Spinal cord (tissue), 10 donors: Measurements from ENCODE around the gene RRAD. TPM values are rescaled to one million over a fixed set of nuclear protein-coding genes. Genes with fewer than 3 reads are reported as not detected.

Experiments
- DNase-seq, 6 donors: peaks; one replicate each; pipeline versions ENCODE4 v3.0.0 to v3.0.0-alpha.2; 2013 to 2015; ENCODE audit warnings: low spot score in 6 of 6, low read depth in 4 of 6
- H3K27ac ChIP-seq: one replicate; pipeline ENCODE4 v1.5.1; 2013; ENCODE audit warnings: low read depth, low read length, control low read depth
- H3K27me3 ChIP-seq: one replicate; pipeline ENCODE4 v1.6.1; 2013; ENCODE audit warnings: low read length; ENCODE audit not compliant: control insufficient read depth, insufficient read depth
- H3K36me3 ChIP-seq: one replicate; pipeline ENCODE4 v1.6.1; 2013; ENCODE audit warnings: low read length; ENCODE audit not compliant: control insufficient read depth, insufficient read depth
- H3K4me1 ChIP-seq: one replicate; pipeline ENCODE4 v1.6.1; 2013; ENCODE audit warnings: low read length; ENCODE audit not compliant: control insufficient read depth, insufficient read depth
- H3K4me3 ChIP-seq: one replicate; pipeline ENCODE4 v1.5.1; 2013; ENCODE audit warnings: low read depth, low read length, control low read depth
- H3K9me3 ChIP-seq: one replicate; pipeline ENCODE4 v1.6.1; 2013; ENCODE audit warnings: low read length; ENCODE audit not compliant: control insufficient read depth, insufficient read depth
- WGBS: methylation state at CpG from one replicate; pipeline ENCODE4 v1.1.5; 2013; ENCODE audit warnings: missing lambda C conversion rate; ENCODE audit not compliant: insufficient coverage; 5-methylcytosine and 5-hydroxymethylcytosine counted together
- polyA plus RNA-seq, 2 donors: library from polyadenylated mRNA; unstranded; fragments of 120-200 nt; gene quantifications; one replicate each; pipeline ENCODE4 v1.2.1, GENCODE V29; 2013; ENCODE audit not compliant: insufficient read length in 2 of 2
- total RNA-seq, 2 donors: library from RNA; depleted of rRNA in 1 of 2; stranded (reverse); fragments of 120-200 nt in 1 of 2; fragments of >200 nt in 1 of 2; gene quantifications; one replicate each; pipeline versions ENCODE4 v1.2.3 to v1.2.4, GENCODE V29; 2013 to 2014
- donor health status: healthy.

RRAD gene
- total and polyA plus RNA-seq, 4 donors, result 1.3 to 6.0 (median 2.1) TPM

DNA sequence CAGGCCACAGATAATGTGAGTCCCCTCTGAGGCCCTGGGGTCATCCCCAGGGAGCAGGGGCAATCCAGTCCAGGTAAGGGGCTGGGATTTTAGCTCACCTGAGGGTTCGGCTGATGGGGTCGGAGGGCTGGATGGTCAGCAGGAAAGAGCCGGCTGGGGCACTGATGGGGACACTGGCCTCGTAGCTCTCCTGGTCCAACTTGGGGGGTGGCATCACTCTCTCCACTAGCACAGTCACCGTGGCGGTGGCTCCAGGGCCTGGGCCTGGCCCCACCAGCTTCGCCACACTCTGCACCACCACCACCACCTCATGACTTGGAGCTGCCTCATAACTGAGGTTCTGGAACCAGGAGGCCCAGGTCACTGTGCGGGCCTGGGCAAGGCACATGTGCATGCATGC lies 13.5 kb downstream of the RRAD start:
- DNase-seq, result no peak
- Histone ChIP-seq H3K27me3 (no peaks in the 10 kb centered on the region), H3K36me3 (no peaks in the 10 kb centered on the region), H3K4me1 (no peaks in the 10 kb centered on the region), H3K9me3 (no peaks in the 10 kb centered on the region), H3K4me3 (no peak overlapping the region), H3K27ac (no peak overlapping the region)
- 92% methylated on average over 8 of the region's 8 CpGs for WGBS

DNA sequence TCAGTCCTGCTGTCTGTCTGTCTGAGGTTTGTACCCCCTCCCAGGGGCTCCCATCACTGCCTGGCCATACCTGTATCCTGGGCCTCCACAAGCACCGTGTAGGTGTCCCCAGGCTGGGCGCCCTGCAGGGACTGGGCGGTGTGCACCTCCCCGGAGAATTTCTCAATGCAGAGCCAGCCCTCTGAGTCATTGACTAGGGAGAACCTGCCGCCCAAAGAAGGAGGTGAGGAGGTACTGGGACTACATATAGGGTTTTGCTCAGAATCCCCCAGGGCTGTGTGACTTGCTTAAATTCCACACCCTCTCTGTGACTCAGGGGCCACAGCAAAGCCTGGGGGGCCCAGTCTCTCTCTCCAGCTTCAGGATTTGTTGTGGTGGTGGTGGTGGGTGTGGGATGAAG lies 14.2 kb downstream of the RRAD start:
- Histone ChIP-seq H3K4me1 (no peaks in the 10 kb centered on the region), H3K9me3 (no peaks in the 10 kb centered on the region), H3K4me3 (no peak overlapping the region), H3K27ac (no peak overlapping the region), H3K36me3 (no peaks in the 10 kb centered on the region), H3K27me3 (no peaks in the 10 kb centered on the region)
- 81% methylated on average over 5 of the region's 5 CpGs for WGBS
- no peak for DNase-seq

DNA sequence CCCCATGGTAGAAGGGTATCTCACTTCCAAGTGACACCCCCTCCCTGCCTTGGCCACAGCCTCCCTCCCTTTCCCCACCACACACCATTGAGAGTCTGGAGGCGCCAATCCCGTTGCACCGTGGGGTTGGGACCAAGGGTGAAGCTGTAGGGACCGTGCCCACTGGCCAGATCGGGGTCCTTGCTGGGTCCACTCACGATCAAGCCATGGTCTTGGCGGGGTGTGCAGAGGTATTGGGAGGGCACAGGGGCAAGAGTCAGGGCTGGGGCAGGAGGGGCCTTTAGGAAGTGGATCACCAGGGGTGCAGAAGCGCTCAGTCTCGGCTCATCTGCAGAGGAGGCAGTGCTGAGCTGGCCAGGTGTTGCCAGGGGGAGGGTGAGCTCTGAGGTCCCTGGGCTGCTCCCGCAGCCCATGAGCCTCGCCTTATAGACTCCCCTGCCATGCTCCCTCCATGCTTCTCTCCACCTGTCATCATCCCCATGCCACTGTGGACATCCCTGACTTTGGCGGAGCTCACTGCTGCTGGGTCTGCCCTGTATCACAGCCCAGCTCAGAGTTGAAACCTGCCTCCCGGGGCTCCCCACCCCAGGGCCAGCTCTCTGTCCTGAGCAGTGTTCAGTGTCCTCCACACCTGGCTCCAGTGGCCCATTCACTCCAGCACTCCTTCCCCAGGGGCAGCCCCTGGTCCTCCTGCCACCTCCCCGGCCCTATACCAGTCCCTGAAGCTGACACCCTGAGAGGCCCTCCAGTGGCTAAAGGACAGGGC lies 15.0 kb downstream of the RRAD start:
- H3K27ac ChIP-seq, result no peak overlapping the region
- H3K9me3 ChIP-seq, result no peaks in the 10 kb centered on the region
- no peak overlapping the region for H3K4me3 ChIP-seq
- H3K4me1 ChIP-seq, result peaks cover 3% of the 10 kb centered on the region
- H3K36me3 ChIP-seq, result no peaks in the 10 kb centered on the region
- 84% methylated on average over 13 of the region's 14 CpGs for WGBS
- no peak for DNase-seq
- no peaks in the 10 kb centered on the region for H3K27me3 ChIP-seq

DNA sequence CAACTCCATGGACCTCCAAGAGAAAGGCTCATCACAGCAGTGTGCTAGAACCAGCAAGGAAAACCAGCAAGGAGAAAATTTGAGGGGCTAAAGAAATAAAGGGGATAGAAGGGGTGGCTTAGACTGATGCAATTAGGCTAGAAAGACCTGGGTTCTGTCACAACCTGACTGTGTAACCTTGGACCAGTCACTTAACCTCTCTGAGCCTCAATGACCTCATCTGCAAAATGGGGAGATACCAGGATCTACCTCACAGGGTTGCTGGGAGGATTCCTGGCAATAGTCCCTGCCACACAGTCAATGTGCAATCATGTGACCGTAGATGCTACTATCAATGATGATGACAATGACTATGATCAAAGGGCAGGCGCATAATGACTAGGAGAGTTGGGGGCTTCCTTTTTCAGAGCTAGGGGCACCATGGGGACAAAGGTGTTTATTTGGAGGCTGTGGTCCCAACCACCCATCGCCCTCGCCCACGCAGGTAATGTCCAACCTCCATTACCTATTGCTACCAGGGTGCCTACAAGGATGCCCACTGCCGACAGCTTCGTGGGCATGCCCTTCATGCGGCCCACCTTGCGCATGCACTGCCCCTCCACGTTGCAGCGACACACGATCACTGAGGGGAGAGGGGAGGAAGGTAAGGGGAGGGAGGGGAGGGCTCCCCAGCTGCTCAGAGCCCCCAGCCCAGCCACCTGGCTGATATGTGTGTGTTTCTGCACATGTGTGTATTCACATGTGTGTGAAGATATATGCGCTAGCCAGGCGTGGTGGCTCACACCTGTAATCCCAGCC lies 16.4 kb downstream of the RRAD start:
- no peak overlapping the region for H3K4me3 ChIP-seq
- WGBS, result 92% methylated on average over 11 of the region's 14 CpGs
- no peak for DNase-seq
- H3K9me3 ChIP-seq, result no peaks in the 10 kb centered on the region
- H3K27me3 ChIP-seq, result no peaks in the 10 kb centered on the region
- no peak overlapping the region for H3K27ac ChIP-seq
- H3K4me1 ChIP-seq, result peaks cover 17% of the 10 kb centered on the region
- H3K36me3 ChIP-seq, result no peaks in the 10 kb centered on the region

DNA sequence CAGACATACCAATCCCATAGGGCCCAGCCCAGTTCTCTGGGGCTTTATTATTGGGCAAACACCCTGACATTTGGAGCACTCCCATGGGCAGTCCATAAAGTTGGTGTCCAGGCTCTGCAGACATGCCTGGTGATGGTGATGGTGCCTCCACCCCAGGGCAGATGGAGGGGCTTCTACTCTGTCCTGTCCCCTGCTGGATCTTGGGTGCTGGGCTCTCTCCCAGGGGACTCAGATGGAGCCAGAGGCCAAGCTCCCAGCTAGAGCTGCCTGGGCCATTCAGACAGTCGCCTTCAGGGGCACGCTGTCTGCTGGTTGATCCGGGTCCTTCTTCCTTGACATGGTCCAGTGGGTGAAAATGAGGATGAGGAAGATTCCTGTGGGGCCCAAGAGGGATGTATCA lies 17.2 kb downstream of the RRAD start:
- no peaks in the 10 kb centered on the region for H3K27me3 ChIP-seq
- DNase-seq, result no peak
- no peaks in the 10 kb centered on the region for H3K36me3 ChIP-seq
- H3K4me1 ChIP-seq, result peaks cover 17% of the 10 kb centered on the region
- H3K4me3 ChIP-seq, result no peak overlapping the region
- 84% methylated on average over 3 of the region's 3 CpGs for whole genome bisulfite sequencing
- no peak overlapping the region for H3K27ac ChIP-seq
- no peaks in the 10 kb centered on the region for H3K9me3 ChIP-seq

DNA sequence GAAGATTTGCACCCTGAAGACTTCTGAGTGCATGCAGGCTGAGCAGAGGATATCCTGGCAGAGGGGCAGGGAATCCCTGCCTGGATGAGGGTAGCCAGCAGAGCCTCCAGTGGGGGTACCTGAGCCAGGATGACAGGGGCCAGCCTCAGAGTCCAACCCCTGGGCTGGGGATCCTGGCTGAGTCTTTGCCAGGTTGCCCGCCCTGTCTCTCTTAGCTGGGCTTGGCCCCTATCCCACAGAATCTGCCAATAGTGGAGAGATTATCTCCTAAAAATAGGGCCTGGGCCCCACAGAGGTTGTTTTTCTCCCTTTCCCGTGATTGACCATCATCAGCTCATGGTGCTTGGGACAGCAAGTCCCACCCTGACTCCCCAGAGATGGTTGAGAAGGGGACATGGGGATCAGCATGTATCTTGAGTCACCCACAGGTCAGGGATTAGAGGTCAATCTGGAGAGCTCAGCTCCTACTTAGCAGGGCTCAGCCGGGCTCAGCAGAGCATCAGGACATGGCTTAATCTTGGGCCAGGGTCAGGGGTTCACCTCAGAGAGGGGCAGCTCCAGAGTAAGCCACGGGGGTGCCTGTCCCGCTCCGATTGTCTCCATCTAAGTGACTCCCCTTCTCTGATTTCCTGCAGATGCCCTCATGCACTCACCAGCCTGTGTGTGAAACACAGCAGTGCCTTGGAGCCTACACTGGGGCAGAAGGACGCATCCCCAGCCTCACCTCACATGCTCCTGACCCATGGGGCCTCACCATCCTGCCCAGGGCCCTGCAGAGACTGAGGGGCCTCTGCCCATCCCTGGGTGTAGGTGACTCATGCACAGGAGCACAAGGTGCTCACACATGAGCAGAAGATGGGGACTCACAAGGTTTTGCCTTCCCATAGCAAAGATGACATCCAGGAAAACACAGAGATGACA lies 18.2 kb downstream of the RRAD start:
- no peaks in the 10 kb centered on the region for H3K9me3 ChIP-seq
- no peak overlapping the region for H3K4me3 ChIP-seq
- H3K27me3 ChIP-seq, result no peaks in the 10 kb centered on the region
- no peaks in the 10 kb centered on the region for H3K36me3 ChIP-seq
- 77% methylated on average over 7 of the region's 7 CpGs for WGBS
- DNase-seq, result no peak
- peaks cover 17% of the 10 kb centered on the region for H3K4me1 ChIP-seq
- H3K27ac ChIP-seq, result no peak overlapping the region

DNA sequence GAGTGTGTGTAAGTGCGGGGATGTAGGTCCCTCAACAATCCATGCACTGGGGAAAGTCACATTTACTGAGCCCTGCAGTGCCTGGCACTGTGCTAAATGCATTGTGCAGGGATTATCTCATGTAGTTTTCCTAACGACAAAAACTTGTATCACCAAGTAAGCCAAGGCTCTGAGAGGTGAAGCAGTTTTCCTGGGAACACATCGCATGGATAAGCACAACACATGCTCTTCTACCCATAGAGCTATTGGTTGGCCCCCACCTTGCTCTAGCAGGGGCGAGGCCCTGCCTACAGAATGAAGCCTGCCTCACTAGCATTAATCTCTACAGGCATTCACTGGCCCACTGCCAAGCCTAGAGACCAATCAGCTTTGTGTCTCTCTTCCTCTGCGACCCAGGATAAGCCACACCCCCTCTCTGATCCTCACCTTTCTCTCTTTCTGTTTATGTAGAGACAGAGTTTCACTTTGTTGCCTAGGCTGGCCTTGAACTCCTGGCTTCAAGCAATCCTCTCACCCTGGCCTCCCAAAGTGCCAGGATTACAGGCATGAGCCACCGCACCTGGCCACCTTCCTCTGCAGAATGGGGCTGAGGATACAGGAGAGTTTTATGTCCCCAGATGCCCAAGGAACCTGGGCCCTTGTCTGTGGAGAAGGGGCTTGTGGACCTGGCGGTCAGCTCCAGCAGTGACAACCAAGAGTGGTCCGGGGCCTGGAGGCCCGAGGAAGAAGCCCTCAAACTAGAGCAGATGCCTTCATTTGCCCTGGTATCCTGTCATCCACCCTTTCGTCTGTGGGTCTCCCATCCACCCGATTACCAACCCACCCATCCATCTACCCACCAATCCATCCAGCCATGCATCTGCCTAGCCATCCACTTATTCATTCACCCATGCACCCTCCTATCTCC lies 19.4 kb downstream of the RRAD start:
- peak in 2 of 6 donors; percentile 23 to 48 for DNase-seq
- H3K27ac ChIP-seq, result no peak overlapping the region
- H3K4me1 ChIP-seq, result peaks cover 21% of the 10 kb centered on the region
- H3K4me3 ChIP-seq, result no peak overlapping the region
- no peaks in the 10 kb centered on the region for H3K36me3 ChIP-seq
- no peaks in the 10 kb centered on the region for H3K9me3 ChIP-seq
- no peaks in the 10 kb centered on the region for H3K27me3 ChIP-seq
- whole genome bisulfite sequencing, result 71% methylated on average over 9 of the region's 11 CpGs

DNA sequence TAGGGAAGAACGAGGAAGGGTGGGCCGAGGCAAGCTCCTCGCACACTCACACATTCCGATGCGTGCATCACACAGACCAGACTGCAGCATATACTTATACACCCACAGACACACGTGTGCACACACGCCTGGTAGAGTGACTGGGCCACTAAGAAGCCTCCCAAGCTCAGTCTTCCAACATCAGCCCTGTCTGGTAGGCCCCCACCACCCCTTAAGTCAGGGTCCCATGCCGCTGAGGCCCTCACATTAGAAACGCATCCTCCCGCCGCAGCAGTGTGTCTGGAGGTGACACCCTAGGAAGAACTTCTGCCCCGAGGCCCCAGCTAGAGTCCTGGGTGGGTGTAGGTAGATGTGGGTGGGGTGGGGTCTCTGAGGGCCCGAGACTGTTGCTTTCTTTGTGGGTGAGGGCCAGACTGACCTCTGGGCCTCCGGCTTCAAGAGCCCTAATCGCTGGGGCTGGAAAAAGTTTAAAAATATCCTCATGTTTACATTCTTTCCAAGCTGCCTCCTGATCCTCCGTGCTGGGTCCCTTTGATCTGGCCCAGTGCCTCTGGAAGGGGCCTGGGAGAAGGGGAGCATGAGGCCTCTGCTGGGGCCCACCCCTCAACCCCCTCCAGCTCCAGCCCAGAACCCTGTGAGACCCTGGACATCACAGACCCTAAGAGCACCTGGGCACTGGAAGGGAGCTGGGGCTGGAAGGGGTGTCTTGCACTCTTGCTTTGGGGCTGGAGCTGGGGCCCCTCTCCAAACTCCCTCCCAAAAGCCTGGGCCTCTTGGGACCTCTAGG lies 20.3 kb downstream of the RRAD start:
- Histone ChIP-seq H3K4me3 (no peak overlapping the region), H3K9me3 (no peaks in the 10 kb centered on the region), H3K27me3 (no peaks in the 10 kb centered on the region), H3K27ac (peak overlapping the region; percentile 10), H3K4me1 (peaks cover 28% of the 10 kb centered on the region), H3K36me3 (no peaks in the 10 kb centered on the region)
- peak in 1 of 6 donors; percentile 35 for DNase-seq
- WGBS, result 71% methylated on average over 11 of the region's 16 CpGs
